MCF 10A (cell line): ENCODE measurements around the gene TRERF1. TPM values are rescaled to one million over a fixed set of nuclear protein-coding genes. Genes with fewer than 3 reads are reported as not detected.
"Not testable (repeated sequence)": the region's sequence is repeated elsewhere in the genome, so short reads cannot be mapped to it uniquely, and the experiment has no call there.

Experiments
- BruUV-seq: library from RNA; stranded (reverse); fragments of 400-500 nt; replicated peaks from 2 replicates; lab custom pipeline; 2021; lab: Mats Ljungman, UMichigan
- CTCF ChIA-PET: fragments of 300-600 bp; sonication (Branson Sonifier 250); formaldehyde crosslinking; extraction: SDS; loops from one replicate; lab custom pipeline; 2021; ENCODE audit warnings: antibody characterized with exemption, inconsistent platforms; lab: Yijun Ruan, JAX
- POLR2A ChIA-PET: fragments of 300-600, 350-650 bp; sonication (Branson Sonifier 250); formaldehyde crosslinking; extraction: SDS; loops from one replicate; lab custom pipeline; 2020; ENCODE audit warnings: antibody characterized with exemption, inconsistent platforms; lab: Yijun Ruan, JAX
- DNase-seq: peaks from one replicate; pipeline ENCODE4 v3.0.0-alpha.2; 2018; ENCODE audit not compliant: unreplicated experiment
- H3K27ac Mint-ChIP-seq: one replicate; pipeline ENCODE4 v1.8.0; 2022; ENCODE audit warnings: mild to moderate bottlenecking, low read depth, mixed read lengths; ENCODE audit not compliant: unreplicated experiment
- H3K27me3 Mint-ChIP-seq: one replicate; pipeline ENCODE4 v1.8.0; 2022; ENCODE audit warnings: mixed read lengths; ENCODE audit not compliant: insufficient read depth, unreplicated experiment
- H3K36me3 Mint-ChIP-seq: one replicate; pipeline ENCODE4 v1.8.0; 2022; ENCODE audit warnings: mild to moderate bottlenecking, moderate library complexity, mixed read lengths; ENCODE audit not compliant: insufficient read depth, unreplicated experiment
- H3K4me1 Mint-ChIP-seq: one replicate; pipeline ENCODE4 v1.8.0; 2022; ENCODE audit warnings: mixed read lengths; ENCODE audit not compliant: insufficient read depth, unreplicated experiment
- H3K4me3 Mint-ChIP-seq: one replicate; pipeline ENCODE4 v1.8.0; 2022; ENCODE audit warnings: mild to moderate bottlenecking, moderate library complexity, mixed read lengths; ENCODE audit not compliant: unreplicated experiment
- H3K9me3 Mint-ChIP-seq: one replicate; pipeline ENCODE4 v1.8.0; 2022; ENCODE audit warnings: mixed read lengths; ENCODE audit not compliant: unreplicated experiment
- CTCF ChIP-seq: fragments of 200-600 bp; IDR thresholded peaks from one replicate; pipeline ENCODE4 v1.8.0; 2022; ENCODE audit warnings: antibody characterized with exemption, mild to moderate bottlenecking; ENCODE audit not compliant: unreplicated experiment
- intact Hi-C: fragments of 100-400 bp; cut with micrococcal nuclease; formaldehyde crosslinking; loops from 2 replicates; pipeline ENCODE4 v1.14.1; 2022
- total RNA-seq: library from RNA; stranded (reverse); gene quantifications from 2 replicates; pipeline ENCODE4 v1.2.3, GENCODE V29; 2022

TRERF1 gene
- total RNA-seq, 1 experiment from 2014 or later, result 9.4 TPM

- Mint-ChIP-seq H3K36me3 (peaks cover 9% of the 10 kb centered on the region), H3K9me3 (peaks cover 6% of the 10 kb centered on the region), H3K27me3 (no peaks in the 10 kb centered on the region), H3K4me3 (no peak overlapping the region), H3K4me1 (peaks cover 27% of the 10 kb centered on the region), H3K27ac (no peak overlapping the region)
- intact Hi-C loops, result no loop called here
- DNase-seq, result peak; percentile 54
- BruUV-seq, result no TSS peak
- ChIA-PET POLR2A (no interaction called here), CTCF (interaction anchor here (0.6 kb wide), 1 partner anchor 574 kb away, joined by 4 read pairs; no protein-coding TSS in a partner anchor)
- no peak for TF ChIP-seq CTCF
These were observed 254.0 kb downstream of the TRERF1 start for GRCh38 chr6:42197555-42198362.

- H3K27me3 Mint-ChIP-seq, result no peaks in the 10 kb centered on the region
- CTCF ChIA-PET, result interaction anchor here (0.9 to 1.4 kb wide), 2 partner anchors 19 to 121 kb away, joined by 3 to 5 read pairs; no protein-coding TSS in a partner anchor
- H3K4me3 Mint-ChIP-seq, result no peak overlapping the region
- H3K4me1 Mint-ChIP-seq, result peaks cover 14% of the 10 kb centered on the region
- H3K36me3 Mint-ChIP-seq, result peaks cover 9% of the 10 kb centered on the region
- POLR2A ChIA-PET, result interaction anchor here (0.8 kb wide), 1 partner anchor 21 kb away, joined by 3 read pairs; no protein-coding TSS in a partner anchor
- BruUV-seq, result no TSS peak
- no peak for TF ChIP-seq CTCF
- H3K9me3 Mint-ChIP-seq, result peaks cover 6% of the 10 kb centered on the region
- H3K27ac Mint-ChIP-seq, result no peak overlapping the region
- no peak for DNase-seq
- intact Hi-C loops, result no loop called here
These were observed 256.3 kb downstream of the TRERF1 start for GRCh38 chr6:42195415-42195814.

GRCh38 chr6:42194056-42194455 lies 257.7 kb downstream of the TRERF1 start:
- Mint-ChIP-seq H3K36me3 (peaks cover 9% of the 10 kb centered on the region), H3K4me1 (peaks cover 6% of the 10 kb centered on the region), H3K4me3 (no peak overlapping the region), H3K27ac (no peak overlapping the region), H3K9me3 (no peaks in the 10 kb centered on the region), H3K27me3 (no peaks in the 10 kb centered on the region)
- no TSS peak for BruUV-seq
- intact Hi-C loops, result no loop called here
- POLR2A ChIA-PET, result interaction anchor here (1.2 to 1.9 kb wide), 3 partner anchors 10 to 33 kb away, joined by 4 to 10 read pairs (median 5); no protein-coding TSS in a partner anchor
- no peak for DNase-seq
- no peak for TF ChIP-seq CTCF
- CTCF ChIA-PET, result interaction anchor here (0.7 to 4.6 kb wide), 5 partner anchors 9 to 202 kb away, joined by 3 to 19 read pairs (median 6); partner anchors contain the start of gene C6orf132

- DNase-seq, result peak; percentile 28
These were observed 258.2 kb downstream of the TRERF1 start for GRCh38 chr6:42193491-42193894.

GRCh38 chr6:42192385-42192784 lies 259.3 kb downstream of the TRERF1 start:
- H3K4me1 Mint-ChIP-seq, H3K27ac Mint-ChIP-seq, H3K27me3 Mint-ChIP-seq, intact Hi-C loops, BruUV-seq, H3K9me3 Mint-ChIP-seq, H3K36me3 Mint-ChIP-seq, H3K4me3 Mint-ChIP-seq: not testable (repeated sequence)
- POLR2A ChIA-PET, result interaction anchor here (0.6 to 1.9 kb wide), 3 partner anchors 11 to 142 kb away, joined by 3 to 5 read pairs (median 3); partner anchors contain the start of gene TAF8
- CTCF ChIA-PET, result interaction anchor here (0.7 to 4.6 kb wide), 4 partner anchors 23 to 731 kb away, joined by 3 to 19 read pairs (median 4); no protein-coding TSS in a partner anchor
- DNase-seq, result peak; percentile 52

More at GRCh38 chr6:42193491-42193894, 258.2 kb downstream of the TRERF1 start:
- ChIA-PET POLR2A (interaction anchor here (1.2 to 1.9 kb wide), 4 partner anchors 10 to 143 kb away, joined by 3 to 10 read pairs (median 4); partner anchors contain the start of gene TAF8), CTCF (interaction anchor here (0.6 to 4.6 kb wide), 7 partner anchors 9 to 354 kb away, joined by 3 to 19 read pairs (median 4); partner anchors contain the start of gene C6orf132)
- Mint-ChIP-seq H3K36me3 (peaks cover 9% of the 10 kb centered on the region), H3K4me3 (no peak overlapping the region), H3K9me3 (no peaks in the 10 kb centered on the region), H3K27ac (no peak overlapping the region), H3K27me3 (no peaks in the 10 kb centered on the region), H3K4me1 (peaks cover 6% of the 10 kb centered on the region)
- no TSS peak for BruUV-seq
- no peak for TF ChIP-seq CTCF
- intact Hi-C loops, result no loop called here
